Neural cell (in vitro differentiated cells): Measurements from ENCODE around the gene STIM1. TPM values are rescaled to one million over a fixed set of nuclear protein-coding genes. Genes with fewer than 3 reads are reported as not detected.

Experiments used
- H2AFZ ChIP-seq: fragments of 200-600, 300-800 bp; sonication (generic), shearing (Covaris generic); 2 replicates; pipeline ENCODE4 v1.6.0; 2014; ENCODE audit warnings: low read depth, mild to moderate bottlenecking, antibody characterized with exemption, low read length, moderate library complexity
- H3F3A ChIP-seq: fragments of 200-600 bp; shearing (Covaris generic); 2 replicates; pipeline ENCODE4 v1.6.1; 2016; ENCODE audit warnings: mild to moderate bottlenecking, moderate library complexity, mixed read lengths, antibody characterized with exemption, low read length; ENCODE audit not compliant: insufficient read depth, poor library complexity, severe bottlenecking
- H3K27ac ChIP-seq: fragments of 200-600, 300-800 bp; sonication (generic), shearing (Covaris generic); 2 replicates; pipeline ENCODE4 v1.5.1; 2014; ENCODE audit warnings: mild to moderate bottlenecking, low read length, moderate library complexity
- H3K27me3 ChIP-seq: fragments of 300-800, 200-600 bp; sonication (generic), shearing (Covaris generic); 2 replicates; pipeline ENCODE4 v1.6.0; 2014; ENCODE audit warnings: mild to moderate bottlenecking, low read depth, low read length, moderate library complexity; ENCODE audit not compliant: insufficient read depth
- H3K36me3 ChIP-seq: fragments of 300-800, 200-600 bp; sonication (generic), shearing (Covaris generic); 2 replicates; pipeline ENCODE4 v1.5.1; 2014; ENCODE audit warnings: mild to moderate bottlenecking, antibody characterized with exemption, low read length, moderate library complexity; ENCODE audit not compliant: insufficient read depth
- H3K4me2 ChIP-seq: fragments of 300-800, 200-600 bp; sonication (generic), shearing (Covaris generic); 2 replicates; pipeline ENCODE4 v1.6.0; 2014; ENCODE audit warnings: mild to moderate bottlenecking, low read length
- H3K4me3 ChIP-seq: fragments of 300-800, 200-600 bp; sonication (generic), shearing (Covaris generic); 2 replicates; pipeline ENCODE4 v1.5.1; 2014; ENCODE audit warnings: mild to moderate bottlenecking, low read length, moderate library complexity
- H3K79me2 ChIP-seq: fragments of 200-600 bp; shearing (Covaris generic); replicated peaks from 2 replicates; pipeline ENCODE4 v1.6.0; 2014; ENCODE audit warnings: mild to moderate bottlenecking, low read length, moderate library complexity; ENCODE audit not compliant: insufficient read depth
- H3K9ac ChIP-seq: fragments of 300-800, 200-600 bp; sonication (generic), shearing (Covaris generic); 2 replicates; pipeline ENCODE4 v1.6.1; 2016; ENCODE audit warnings: mild to moderate bottlenecking, low read length, mixed read lengths
- H3K9me2 ChIP-seq: fragments of 200-600 bp; shearing (Covaris generic); 2 replicates; pipeline ENCODE4 v1.6.1; 2016; ENCODE audit warnings: mild to moderate bottlenecking, low read length, mixed read lengths; ENCODE audit not compliant: insufficient read depth
- H3K9me3 ChIP-seq: fragments of 200-600, 300-800 bp; sonication (generic), shearing (Covaris generic); 2 replicates; pipeline ENCODE4 v1.6.1; 2016; ENCODE audit warnings: mild to moderate bottlenecking, mixed run types, low read length, moderate library complexity, mixed read lengths
- H4K20me1 ChIP-seq: fragments of 200-600 bp; shearing (Covaris generic); 2 replicates; pipeline ENCODE4 v1.6.1; 2016; ENCODE audit warnings: mild to moderate bottlenecking, mixed run types; ENCODE audit not compliant: insufficient read depth
- CTCF ChIP-seq: fragments of 450-650 bp; IDR thresholded peaks from 2 replicates; pipeline ENCODE4 v1.5.1; 2014; ENCODE audit warnings: antibody characterized with exemption, mild to moderate bottlenecking, moderate library complexity; ENCODE audit not compliant: poor library complexity, severe bottlenecking
- EP300 ChIP-seq: fragments of 450-650 bp; conservative IDR thresholded peaks from 2 replicates; pipeline ENCODE4 v1.6.1; 2014; ENCODE audit warnings: antibody characterized with exemption, mild to moderate bottlenecking, moderate library complexity; ENCODE audit not compliant: poor library complexity, severe bottlenecking
- EZH2 ChIP-seq: fragments of 200-600, 300-800 bp; shearing (Covaris generic), sonication (generic); IDR thresholded peaks from 2 replicates; pipeline ENCODE4 v1.6.1; 2014; ENCODE audit warnings: antibody characterized with exemption, low read length, borderline replicate concordance, mild to moderate bottlenecking; ENCODE audit not compliant: insufficient read depth, poor library complexity, severe bottlenecking
- MXI1 ChIP-seq: fragments of 450-650 bp; conservative IDR thresholded peaks from 2 replicates; pipeline ENCODE4 v1.6.1; 2014; ENCODE audit warnings: antibody characterized with exemption, mild to moderate bottlenecking; ENCODE audit not compliant: poor library complexity, severe bottlenecking
- POLR2AphosphoS5 ChIP-seq: IDR thresholded peaks from 2 replicates; pipeline ENCODE4 v1.6.1; 2012
- RAD21 ChIP-seq: fragments of 450-650 bp; conservative IDR thresholded peaks from 2 replicates; pipeline ENCODE4 v1.6.1; 2014; ENCODE audit warnings: antibody characterized with exemption, mild to moderate bottlenecking, moderate library complexity
- SMC3 ChIP-seq: fragments of 450-650 bp; conservative IDR thresholded peaks from 2 replicates; pipeline ENCODE4 v1.6.1; 2014; ENCODE audit warnings: antibody characterized with exemption, mild to moderate bottlenecking, moderate library complexity; ENCODE audit not compliant: poor library complexity
- TAF1 ChIP-seq: IDR thresholded peaks from 2 replicates; pipeline ENCODE4 v1.6.1; 2012; ENCODE audit warnings: low read depth
- polyA plus RNA-seq: library from polyadenylated mRNA; depleted of rRNA; stranded (reverse); fragments of >200 nt; gene quantifications from 2 replicates; pipeline ENCODE4 v1.2.3, GENCODE V29; 2014
- TF ChIP-seq, protein P1 (sequence below): IDR thresholded peaks from 2 replicates; pipeline ENCODE4 v1.6.1; 2012; ENCODE audit warnings: borderline replicate concordance

The STIM1 gene
- polyA plus RNA-seq, 1 donor from 2014 or later, result 14.5 TPM

DNA sequence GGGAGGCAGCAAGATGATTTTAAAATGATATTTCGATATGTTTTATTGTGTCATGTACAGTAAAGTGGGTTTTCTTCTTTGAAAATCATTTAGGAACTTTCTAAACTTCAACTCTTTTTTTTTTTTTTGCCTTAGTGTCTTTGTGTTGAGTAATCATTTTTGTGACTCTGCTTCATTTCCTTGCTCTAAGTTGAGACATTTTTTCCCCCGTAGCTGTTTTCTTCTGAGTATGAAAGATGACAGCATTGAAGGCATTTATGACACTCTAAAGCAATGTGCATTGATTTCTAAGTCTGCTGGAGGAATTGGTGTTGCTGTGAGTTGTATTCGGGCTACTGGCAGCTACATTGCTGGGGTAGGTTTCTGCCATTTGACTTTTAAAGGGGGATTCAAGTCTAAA, 262.6 kb downstream of the STIM1 start:
- H3K36me3 ChIP-seq, result peaks cover 2% of the 10 kb centered on the region
- no peaks in the 10 kb centered on the region for H3K79me2 ChIP-seq
- H3K4me3 ChIP-seq, result no peak overlapping the region
- no peak overlapping the region for H3K9ac ChIP-seq
- TF ChIP-seq EP300, result no peak
- TF ChIP-seq POLR2AphosphoS5, result no peak
- TF ChIP-seq, protein P1, sequence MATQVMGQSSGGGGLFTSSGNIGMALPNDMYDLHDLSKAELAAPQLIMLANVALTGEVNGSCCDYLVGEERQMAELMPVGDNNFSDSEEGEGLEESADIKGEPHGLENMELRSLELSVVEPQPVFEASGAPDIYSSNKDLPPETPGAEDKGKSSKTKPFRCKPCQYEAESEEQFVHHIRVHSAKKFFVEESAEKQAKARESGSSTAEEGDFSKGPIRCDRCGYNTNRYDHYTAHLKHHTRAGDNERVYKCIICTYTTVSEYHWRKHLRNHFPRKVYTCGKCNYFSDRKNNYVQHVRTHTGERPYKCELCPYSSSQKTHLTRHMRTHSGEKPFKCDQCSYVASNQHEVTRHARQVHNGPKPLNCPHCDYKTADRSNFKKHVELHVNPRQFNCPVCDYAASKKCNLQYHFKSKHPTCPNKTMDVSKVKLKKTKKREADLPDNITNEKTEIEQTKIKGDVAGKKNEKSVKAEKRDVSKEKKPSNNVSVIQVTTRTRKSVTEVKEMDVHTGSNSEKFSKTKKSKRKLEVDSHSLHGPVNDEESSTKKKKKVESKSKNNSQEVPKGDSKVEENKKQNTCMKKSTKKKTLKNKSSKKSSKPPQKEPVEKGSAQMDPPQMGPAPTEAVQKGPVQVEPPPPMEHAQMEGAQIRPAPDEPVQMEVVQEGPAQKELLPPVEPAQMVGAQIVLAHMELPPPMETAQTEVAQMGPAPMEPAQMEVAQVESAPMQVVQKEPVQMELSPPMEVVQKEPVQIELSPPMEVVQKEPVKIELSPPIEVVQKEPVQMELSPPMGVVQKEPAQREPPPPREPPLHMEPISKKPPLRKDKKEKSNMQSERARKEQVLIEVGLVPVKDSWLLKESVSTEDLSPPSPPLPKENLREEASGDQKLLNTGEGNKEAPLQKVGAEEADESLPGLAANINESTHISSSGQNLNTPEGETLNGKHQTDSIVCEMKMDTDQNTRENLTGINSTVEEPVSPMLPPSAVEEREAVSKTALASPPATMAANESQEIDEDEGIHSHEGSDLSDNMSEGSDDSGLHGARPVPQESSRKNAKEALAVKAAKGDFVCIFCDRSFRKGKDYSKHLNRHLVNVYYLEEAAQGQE, result no peak
- no peak for TF ChIP-seq MXI1
- TF ChIP-seq RAD21, result no peak
- H3K4me2 ChIP-seq, result no peak overlapping the region
- H3K27ac ChIP-seq, result no peak overlapping the region
- H3K9me3 ChIP-seq, result no peaks in the 10 kb centered on the region
- no peaks in the 10 kb centered on the region for H3K9me2 ChIP-seq
- H2AFZ ChIP-seq, result no peak overlapping the region
- no peaks in the 10 kb centered on the region for H3K27me3 ChIP-seq
- H3F3A ChIP-seq, result no peaks in the 10 kb centered on the region
- no peaks in the 10 kb centered on the region for H4K20me1 ChIP-seq

DNA sequence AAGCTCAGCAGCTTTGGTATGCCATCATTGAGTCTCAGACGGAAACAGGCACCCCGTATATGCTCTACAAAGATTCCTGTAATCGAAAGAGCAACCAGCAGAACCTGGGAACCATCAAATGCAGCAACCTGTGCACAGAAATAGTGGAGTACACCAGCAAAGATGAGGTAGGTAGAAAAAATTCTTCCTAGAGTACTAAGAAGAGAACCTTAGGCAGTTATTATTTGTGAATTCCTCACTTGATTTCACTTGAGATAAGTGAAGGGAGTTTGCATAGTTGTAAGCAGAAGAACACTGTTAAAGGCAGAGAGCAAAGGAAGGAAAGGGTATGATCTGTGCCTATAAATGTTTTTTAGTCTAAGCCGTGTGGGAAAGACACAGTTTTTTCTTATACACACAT, 267.8 kb downstream of the STIM1 start:
- Histone ChIP-seq H3K9ac (no peak overlapping the region), H2AFZ (no peak overlapping the region), H3K27ac (no peak overlapping the region), H3F3A (no peaks in the 10 kb centered on the region), H3K36me3 (peaks cover 5% of the 10 kb centered on the region), H3K4me2 (no peak overlapping the region), H4K20me1 (no peaks in the 10 kb centered on the region), H3K9me3 (no peaks in the 10 kb centered on the region), H3K4me3 (no peak overlapping the region), H3K79me2 (no peaks in the 10 kb centered on the region), H3K27me3 (no peaks in the 10 kb centered on the region), H3K9me2 (no peaks in the 10 kb centered on the region)
- TF ChIP-seq TAF1, result no peak
- TF ChIP-seq RAD21, result no peak
- TF ChIP-seq EZH2, result no peak
- TF ChIP-seq, protein P1, result no peak
- TF ChIP-seq POLR2AphosphoS5, result no peak
- TF ChIP-seq SMC3, result no peak
- no peak for TF ChIP-seq EP300
- no peak for TF ChIP-seq MXI1
- no peak for TF ChIP-seq CTCF
